GM12878 (cell line): ENCODE results near the gene TIGD2.

Experiments
- ESRRA ChIP-seq: IDR thresholded peaks from 2 replicates; pipeline ENCODE4 v1.6.1; 2012; ENCODE audit warnings: mild to moderate bottlenecking, low read length, improper control_type of control experiment
- SREBF2 ChIP-seq: IDR thresholded peaks from 2 replicates; pipeline ENCODE4 v1.6.1; 2012; ENCODE audit warnings: mild to moderate bottlenecking, low read length
- TAF1 ChIP-seq: IDR thresholded peaks from 2 replicates; pipeline ENCODE4 v1.6.1; 2011; ENCODE audit warnings: mild to moderate bottlenecking, low read depth, low read length, borderline replicate concordance
- TF ChIP-seq, protein P1 (sequence below): IDR thresholded peaks from 2 replicates; pipeline ENCODE4 v1.6.1; 2012; ENCODE audit warnings: mild to moderate bottlenecking, low read depth, low read length
- TF ChIP-seq, protein P2 (sequence below), 3 experiments: IDR thresholded peaks in 2 of 3; conservative IDR thresholded peaks in 1 of 3; 2 replicates each; pipeline ENCODE4 v1.5.1; 2011; ENCODE audit warnings: low read depth in 3 of 3, low read length in 3 of 3, mild to moderate bottlenecking in 3 of 3, control low read depth in 2 of 3, moderate library complexity in 2 of 3, inconsistent platforms in 1 of 3, mixed read lengths in 1 of 3; ENCODE audit not compliant: control insufficient read depth in 2 of 3, insufficient read depth in 1 of 3; ENCODE audit errors: extremely low read depth in 1 of 3
- TF ChIP-seq, protein P3 (sequence below): fragments of 450-650 bp; conservative IDR thresholded peaks from 2 replicates; pipeline ENCODE4 v1.6.1; 2017; ENCODE audit warnings: mild to moderate bottlenecking, moderate library complexity

DNA sequence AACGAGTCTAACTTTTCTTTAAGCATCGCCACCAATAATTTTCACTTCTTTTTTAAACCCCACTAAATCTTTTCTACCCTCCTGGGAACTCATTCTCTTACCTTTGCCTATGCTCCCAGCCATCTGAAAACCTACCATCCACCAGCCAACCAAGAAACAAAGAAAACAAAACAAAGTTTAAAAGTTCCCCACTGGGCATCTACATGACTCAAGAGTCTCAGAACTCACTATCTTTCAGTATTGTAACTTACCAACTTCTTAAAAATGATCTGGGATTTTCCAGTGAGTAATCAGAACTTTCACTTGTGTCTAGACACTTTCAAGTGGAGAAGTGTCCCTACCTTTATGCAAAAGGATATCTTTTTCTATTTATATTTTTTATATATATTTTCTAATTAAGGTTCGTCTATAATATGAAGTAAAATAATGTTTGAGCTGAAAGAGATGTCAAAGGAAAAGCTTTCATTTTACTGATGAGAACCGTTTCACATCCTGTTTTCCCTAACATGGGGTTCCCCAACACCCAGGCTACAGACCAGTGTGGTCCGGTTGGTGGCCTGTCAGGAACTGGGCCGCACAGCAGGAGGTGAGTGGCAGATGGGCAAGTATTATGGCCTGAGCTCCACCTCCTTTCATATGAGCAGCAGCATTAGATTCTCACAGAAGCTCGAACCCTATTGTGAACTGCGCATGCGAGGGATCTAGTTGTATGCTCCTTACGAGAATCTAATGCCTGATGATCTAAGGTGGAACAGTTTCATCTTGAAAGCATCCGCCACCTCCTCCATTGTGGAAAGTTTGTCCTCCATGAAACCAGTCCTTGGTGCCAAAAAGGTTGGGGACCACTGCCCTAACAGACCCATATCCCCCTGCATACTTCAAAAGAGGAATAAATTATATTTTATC lies 9.8 kb upstream of the TIGD2 start:
- TF ChIP-seq, protein P1, sequence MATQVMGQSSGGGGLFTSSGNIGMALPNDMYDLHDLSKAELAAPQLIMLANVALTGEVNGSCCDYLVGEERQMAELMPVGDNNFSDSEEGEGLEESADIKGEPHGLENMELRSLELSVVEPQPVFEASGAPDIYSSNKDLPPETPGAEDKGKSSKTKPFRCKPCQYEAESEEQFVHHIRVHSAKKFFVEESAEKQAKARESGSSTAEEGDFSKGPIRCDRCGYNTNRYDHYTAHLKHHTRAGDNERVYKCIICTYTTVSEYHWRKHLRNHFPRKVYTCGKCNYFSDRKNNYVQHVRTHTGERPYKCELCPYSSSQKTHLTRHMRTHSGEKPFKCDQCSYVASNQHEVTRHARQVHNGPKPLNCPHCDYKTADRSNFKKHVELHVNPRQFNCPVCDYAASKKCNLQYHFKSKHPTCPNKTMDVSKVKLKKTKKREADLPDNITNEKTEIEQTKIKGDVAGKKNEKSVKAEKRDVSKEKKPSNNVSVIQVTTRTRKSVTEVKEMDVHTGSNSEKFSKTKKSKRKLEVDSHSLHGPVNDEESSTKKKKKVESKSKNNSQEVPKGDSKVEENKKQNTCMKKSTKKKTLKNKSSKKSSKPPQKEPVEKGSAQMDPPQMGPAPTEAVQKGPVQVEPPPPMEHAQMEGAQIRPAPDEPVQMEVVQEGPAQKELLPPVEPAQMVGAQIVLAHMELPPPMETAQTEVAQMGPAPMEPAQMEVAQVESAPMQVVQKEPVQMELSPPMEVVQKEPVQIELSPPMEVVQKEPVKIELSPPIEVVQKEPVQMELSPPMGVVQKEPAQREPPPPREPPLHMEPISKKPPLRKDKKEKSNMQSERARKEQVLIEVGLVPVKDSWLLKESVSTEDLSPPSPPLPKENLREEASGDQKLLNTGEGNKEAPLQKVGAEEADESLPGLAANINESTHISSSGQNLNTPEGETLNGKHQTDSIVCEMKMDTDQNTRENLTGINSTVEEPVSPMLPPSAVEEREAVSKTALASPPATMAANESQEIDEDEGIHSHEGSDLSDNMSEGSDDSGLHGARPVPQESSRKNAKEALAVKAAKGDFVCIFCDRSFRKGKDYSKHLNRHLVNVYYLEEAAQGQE, result no peak
- TF ChIP-seq SREBF2 (no peak), ESRRA (no peak), TAF1 (0 out of 2 replicates have a peak, but pooled peaks have one; percentile 29)
- TF ChIP-seq, protein P2, sequence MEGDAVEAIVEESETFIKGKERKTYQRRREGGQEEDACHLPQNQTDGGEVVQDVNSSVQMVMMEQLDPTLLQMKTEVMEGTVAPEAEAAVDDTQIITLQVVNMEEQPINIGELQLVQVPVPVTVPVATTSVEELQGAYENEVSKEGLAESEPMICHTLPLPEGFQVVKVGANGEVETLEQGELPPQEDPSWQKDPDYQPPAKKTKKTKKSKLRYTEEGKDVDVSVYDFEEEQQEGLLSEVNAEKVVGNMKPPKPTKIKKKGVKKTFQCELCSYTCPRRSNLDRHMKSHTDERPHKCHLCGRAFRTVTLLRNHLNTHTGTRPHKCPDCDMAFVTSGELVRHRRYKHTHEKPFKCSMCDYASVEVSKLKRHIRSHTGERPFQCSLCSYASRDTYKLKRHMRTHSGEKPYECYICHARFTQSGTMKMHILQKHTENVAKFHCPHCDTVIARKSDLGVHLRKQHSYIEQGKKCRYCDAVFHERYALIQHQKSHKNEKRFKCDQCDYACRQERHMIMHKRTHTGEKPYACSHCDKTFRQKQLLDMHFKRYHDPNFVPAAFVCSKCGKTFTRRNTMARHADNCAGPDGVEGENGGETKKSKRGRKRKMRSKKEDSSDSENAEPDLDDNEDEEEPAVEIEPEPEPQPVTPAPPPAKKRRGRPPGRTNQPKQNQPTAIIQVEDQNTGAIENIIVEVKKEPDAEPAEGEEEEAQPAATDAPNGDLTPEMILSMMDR (IDR thresholded peaks at IDR 0.05 in 2 of 3, conservative IDR thresholded peaks at IDR 0.05 in 1 of 3; ENCODE audit: control insufficient read depth in 2 of 3, extremely low read depth in 1 of 3, insufficient read depth in 1 of 3, low read depth in 3 of 3, low read length in 3 of 3), result no peak
- TF ChIP-seq, protein P3, sequence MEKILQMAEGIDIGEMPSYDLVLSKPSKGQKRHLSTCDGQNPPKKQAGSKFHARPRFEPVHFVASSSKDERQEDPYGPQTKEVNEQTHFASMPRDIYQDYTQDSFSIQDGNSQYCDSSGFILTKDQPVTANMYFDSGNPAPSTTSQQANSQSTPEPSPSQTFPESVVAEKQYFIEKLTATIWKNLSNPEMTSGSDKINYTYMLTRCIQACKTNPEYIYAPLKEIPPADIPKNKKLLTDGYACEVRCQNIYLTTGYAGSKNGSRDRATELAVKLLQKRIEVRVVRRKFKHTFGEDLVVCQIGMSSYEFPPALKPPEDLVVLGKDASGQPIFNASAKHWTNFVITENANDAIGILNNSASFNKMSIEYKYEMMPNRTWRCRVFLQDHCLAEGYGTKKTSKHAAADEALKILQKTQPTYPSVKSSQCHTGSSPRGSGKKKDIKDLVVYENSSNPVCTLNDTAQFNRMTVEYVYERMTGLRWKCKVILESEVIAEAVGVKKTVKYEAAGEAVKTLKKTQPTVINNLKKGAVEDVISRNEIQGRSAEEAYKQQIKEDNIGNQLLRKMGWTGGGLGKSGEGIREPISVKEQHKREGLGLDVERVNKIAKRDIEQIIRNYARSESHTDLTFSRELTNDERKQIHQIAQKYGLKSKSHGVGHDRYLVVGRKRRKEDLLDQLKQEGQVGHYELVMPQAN, result no peak
